Measurements from ENCODE around the gene VWA8. TPM values are rescaled to one million over a fixed set of nuclear protein-coding genes. Genes with fewer than 3 reads are reported as not detected.

Gene VWA8
- polyA plus RNA-seq, 1 of the 3 experiments (the other 2 are of a cell fraction) = 5.5 TPM

GRCh38 chr13:41547251-41548000, 413.5 kb downstream of the VWA8 start (continued):
- TF ChIP-seq, protein P1, sequence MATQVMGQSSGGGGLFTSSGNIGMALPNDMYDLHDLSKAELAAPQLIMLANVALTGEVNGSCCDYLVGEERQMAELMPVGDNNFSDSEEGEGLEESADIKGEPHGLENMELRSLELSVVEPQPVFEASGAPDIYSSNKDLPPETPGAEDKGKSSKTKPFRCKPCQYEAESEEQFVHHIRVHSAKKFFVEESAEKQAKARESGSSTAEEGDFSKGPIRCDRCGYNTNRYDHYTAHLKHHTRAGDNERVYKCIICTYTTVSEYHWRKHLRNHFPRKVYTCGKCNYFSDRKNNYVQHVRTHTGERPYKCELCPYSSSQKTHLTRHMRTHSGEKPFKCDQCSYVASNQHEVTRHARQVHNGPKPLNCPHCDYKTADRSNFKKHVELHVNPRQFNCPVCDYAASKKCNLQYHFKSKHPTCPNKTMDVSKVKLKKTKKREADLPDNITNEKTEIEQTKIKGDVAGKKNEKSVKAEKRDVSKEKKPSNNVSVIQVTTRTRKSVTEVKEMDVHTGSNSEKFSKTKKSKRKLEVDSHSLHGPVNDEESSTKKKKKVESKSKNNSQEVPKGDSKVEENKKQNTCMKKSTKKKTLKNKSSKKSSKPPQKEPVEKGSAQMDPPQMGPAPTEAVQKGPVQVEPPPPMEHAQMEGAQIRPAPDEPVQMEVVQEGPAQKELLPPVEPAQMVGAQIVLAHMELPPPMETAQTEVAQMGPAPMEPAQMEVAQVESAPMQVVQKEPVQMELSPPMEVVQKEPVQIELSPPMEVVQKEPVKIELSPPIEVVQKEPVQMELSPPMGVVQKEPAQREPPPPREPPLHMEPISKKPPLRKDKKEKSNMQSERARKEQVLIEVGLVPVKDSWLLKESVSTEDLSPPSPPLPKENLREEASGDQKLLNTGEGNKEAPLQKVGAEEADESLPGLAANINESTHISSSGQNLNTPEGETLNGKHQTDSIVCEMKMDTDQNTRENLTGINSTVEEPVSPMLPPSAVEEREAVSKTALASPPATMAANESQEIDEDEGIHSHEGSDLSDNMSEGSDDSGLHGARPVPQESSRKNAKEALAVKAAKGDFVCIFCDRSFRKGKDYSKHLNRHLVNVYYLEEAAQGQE (IDR thresholded peaks at IDR 0.05; ENCODE audit: low read depth, low read length) = no peak

- no peak for DNase-seq
- Histone ChIP-seq H4K20me1 (ENCODE audit: insufficient read depth) (no peaks in the 10 kb centered on the region), H3F3A (replicated peaks; ENCODE audit: insufficient read depth) (no peaks in the 10 kb centered on the region), H3K4me1 (ENCODE audit: control insufficient read depth in 1 of 2, insufficient read depth in 2 of 2, low read depth in 1 of 2, low read length in 1 of 2) (peaks cover 0 to 2% of the 10 kb centered on the region in 2 experiments; a peak in 1 of 4 replicates), H3K27me3 (ENCODE audit: insufficient read depth) (no peaks in the 10 kb centered on the region), H3K9ac (no peak overlapping the region), H3K4me3 (ENCODE audit: low read depth in 2 of 2, low read length in 1 of 2) (no peak overlapping the region), H3K9me3 (no peaks in the 10 kb centered on the region), H3K9me2 (no peaks in the 10 kb centered on the region), H3K27ac (ENCODE audit: low read depth in 2 of 2, low read length in 1 of 2) (no peak overlapping the region), H2AFZ (ENCODE audit: low read depth) (no peak overlapping the region), H3K79me2 (ENCODE audit: insufficient read depth) (no peaks in the 10 kb centered on the region), H3K4me2 (no peak overlapping the region), H3K36me3 (replicated peaks in 1 of 2; ENCODE audit: control insufficient read depth in 1 of 2, insufficient read depth in 2 of 2, low read length in 1 of 2) (no peaks in the 10 kb centered on the region)
- TF ChIP-seq FOSL2 (IDR thresholded peaks at IDR 0.05; ENCODE audit: borderline replicate concordance, low read depth) = peak; percentile 26; the same call in 1 of the 2 replicates
- TF ChIP-seq NFIC (IDR thresholded peaks at IDR 0.05; ENCODE audit: borderline replicate concordance) = no peak
- 72% methylated on average over 9 of the region's 14 CpGs for WGBS (ENCODE audit: low lambda C conversion rate)
- ChIA-PET CTCF (no interaction called here), POLR2A (no interaction called here)
Measured at GRCh38 chr13:41546372-41547190, 414.3 kb downstream of the VWA8 start.

DNA sequence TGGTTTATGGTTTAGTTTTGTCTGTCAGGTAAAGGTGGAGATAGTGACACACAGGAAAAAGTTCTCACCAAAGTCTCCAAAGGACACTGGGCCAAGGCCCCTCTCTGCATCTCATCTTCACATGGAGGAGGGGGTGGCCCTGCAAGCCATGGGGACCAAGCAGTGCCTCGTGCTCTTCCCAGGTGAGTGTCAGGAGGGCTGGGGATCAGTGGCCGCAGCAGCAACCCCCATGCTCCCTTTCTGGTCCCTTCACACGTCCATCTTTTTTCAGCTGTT, 415.5 kb downstream of the VWA8 start:
- Histone ChIP-seq H2AFZ (ENCODE audit: low read depth) (no peak overlapping the region), H3K27ac (ENCODE audit: low read depth in 2 of 2, low read length in 1 of 2) (no peak overlapping the region), H4K20me1 (ENCODE audit: insufficient read depth) (no peaks in the 10 kb centered on the region), H3K9me3 (no peaks in the 10 kb centered on the region), H3K36me3 (replicated peaks in 1 of 2; ENCODE audit: control insufficient read depth in 1 of 2, insufficient read depth in 2 of 2, low read length in 1 of 2) (no peaks in the 10 kb centered on the region), H3K9ac (no peak overlapping the region), H3K27me3 (ENCODE audit: insufficient read depth) (no peaks in the 10 kb centered on the region), H3K4me1 (ENCODE audit: control insufficient read depth in 1 of 2, insufficient read depth in 2 of 2, low read depth in 1 of 2, low read length in 1 of 2) (no peaks in the 10 kb centered on the region), H3K9me2 (no peaks in the 10 kb centered on the region), H3K4me2 (no peak overlapping the region), H3F3A (replicated peaks; ENCODE audit: insufficient read depth) (no peaks in the 10 kb centered on the region), H3K4me3 (ENCODE audit: low read depth in 2 of 2, low read length in 1 of 2) (no peak overlapping the region), H3K79me2 (ENCODE audit: insufficient read depth) (no peaks in the 10 kb centered on the region)
- 20% methylated on average over 3 of the region's 3 CpGs for WGBS (ENCODE audit: low lambda C conversion rate)
- TF ChIP-seq CHD2 (IDR thresholded peaks at IDR 0.05; ENCODE audit: low read length, partially characterized antibody) (no peak), EP300 (IDR thresholded peaks at IDR 0.05; ENCODE audit: borderline replicate concordance in 1 of 2, low read depth in 1 of 2, low read length in 1 of 2) (no peak), EZH2phosphoT487 (IDR thresholded peaks at IDR 0.05; ENCODE audit: borderline replicate concordance, low read depth) (no peak), TAF1 (IDR thresholded peaks at IDR 0.05; ENCODE audit: borderline replicate concordance, low read depth, low read length) (no peak), RCOR1 (IDR thresholded peaks at IDR 0.05; ENCODE audit: low read length) (no peak)
- CTCF ChIA-PET = no interaction called here
- no peak for DNase-seq
- POLR2A ChIA-PET = no interaction called here
